ENCODE data around the gene PDIA6.

GRCh38 chr2:10818984-10819383 is 6.4 kb upstream of the PDIA6 start:
- TF ChIP-seq CTCF (IDR thresholded peaks at IDR 0.05) (no peak), POLR2AphosphoS5 (IDR thresholded peaks at IDR 0.05) (no peak)
